Measurements from ENCODE around the gene CBFA2T2.

GRCh38 chr20:33664085-33664761, 174.3 kb downstream of the CBFA2T2 start:
- TF ChIP-seq CTCF (conservative IDR thresholded peaks at IDR 0.05) (no peak), ZFX (IDR thresholded peaks at IDR 0.05) (no peak)
